ENCODE results near the gene TST. TPM values are rescaled to one million over a fixed set of nuclear protein-coding genes. Genes with fewer than 3 reads are reported as not detected.

TST gene
- polyA plus RNA-seq, 1 donor from 2014 or later, result 5.4 TPM

GRCh38 chr22:36988075-36988832, 31.0 kb downstream of the TST start:
- H3K27me3 ChIP-seq (ENCODE audit: insufficient read depth, low read depth, low read length), result no peaks in the 10 kb centered on the region
- H2AFZ ChIP-seq (ENCODE audit: low read depth, low read length), result no peak overlapping the region
- no peaks in the 10 kb centered on the region for H4K20me1 ChIP-seq (ENCODE audit: insufficient read depth)
- H3K9ac ChIP-seq (ENCODE audit: low read length), result no peak overlapping the region
- H3K4me3 ChIP-seq (ENCODE audit: low read length), result no peak overlapping the region
- H3F3A ChIP-seq (ENCODE audit: insufficient read depth, low read length, poor library complexity, severe bottlenecking), result no peaks in the 10 kb centered on the region
- H3K27ac ChIP-seq (ENCODE audit: low read length), result no peak overlapping the region
- H3K9me2 ChIP-seq (ENCODE audit: insufficient read depth, low read length), result no peaks in the 10 kb centered on the region
- H3K9me3 ChIP-seq (ENCODE audit: low read length), result no peaks in the 10 kb centered on the region
- TF ChIP-seq EP300 (conservative IDR thresholded peaks at IDR 0.05; ENCODE audit: poor library complexity, severe bottlenecking) (no peak), MXI1 (conservative IDR thresholded peaks at IDR 0.05; ENCODE audit: poor library complexity, severe bottlenecking) (no peak), SMC3 (conservative IDR thresholded peaks at IDR 0.05; ENCODE audit: poor library complexity) (no peak), TAF1 (IDR thresholded peaks at IDR 0.05; ENCODE audit: low read depth) (no peak), EZH2 (IDR thresholded peaks at IDR 0.05; ENCODE audit: borderline replicate concordance, insufficient read depth, low read length, poor library complexity, severe bottlenecking) (no peak), POLR2AphosphoS5 (IDR thresholded peaks at IDR 0.05) (no peak), RAD21 (conservative IDR thresholded peaks at IDR 0.05) (no peak)
- TF ChIP-seq, protein P1, sequence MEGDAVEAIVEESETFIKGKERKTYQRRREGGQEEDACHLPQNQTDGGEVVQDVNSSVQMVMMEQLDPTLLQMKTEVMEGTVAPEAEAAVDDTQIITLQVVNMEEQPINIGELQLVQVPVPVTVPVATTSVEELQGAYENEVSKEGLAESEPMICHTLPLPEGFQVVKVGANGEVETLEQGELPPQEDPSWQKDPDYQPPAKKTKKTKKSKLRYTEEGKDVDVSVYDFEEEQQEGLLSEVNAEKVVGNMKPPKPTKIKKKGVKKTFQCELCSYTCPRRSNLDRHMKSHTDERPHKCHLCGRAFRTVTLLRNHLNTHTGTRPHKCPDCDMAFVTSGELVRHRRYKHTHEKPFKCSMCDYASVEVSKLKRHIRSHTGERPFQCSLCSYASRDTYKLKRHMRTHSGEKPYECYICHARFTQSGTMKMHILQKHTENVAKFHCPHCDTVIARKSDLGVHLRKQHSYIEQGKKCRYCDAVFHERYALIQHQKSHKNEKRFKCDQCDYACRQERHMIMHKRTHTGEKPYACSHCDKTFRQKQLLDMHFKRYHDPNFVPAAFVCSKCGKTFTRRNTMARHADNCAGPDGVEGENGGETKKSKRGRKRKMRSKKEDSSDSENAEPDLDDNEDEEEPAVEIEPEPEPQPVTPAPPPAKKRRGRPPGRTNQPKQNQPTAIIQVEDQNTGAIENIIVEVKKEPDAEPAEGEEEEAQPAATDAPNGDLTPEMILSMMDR (IDR thresholded peaks at IDR 0.05; ENCODE audit: poor library complexity, severe bottlenecking), result no peak
- TF ChIP-seq, protein P2, sequence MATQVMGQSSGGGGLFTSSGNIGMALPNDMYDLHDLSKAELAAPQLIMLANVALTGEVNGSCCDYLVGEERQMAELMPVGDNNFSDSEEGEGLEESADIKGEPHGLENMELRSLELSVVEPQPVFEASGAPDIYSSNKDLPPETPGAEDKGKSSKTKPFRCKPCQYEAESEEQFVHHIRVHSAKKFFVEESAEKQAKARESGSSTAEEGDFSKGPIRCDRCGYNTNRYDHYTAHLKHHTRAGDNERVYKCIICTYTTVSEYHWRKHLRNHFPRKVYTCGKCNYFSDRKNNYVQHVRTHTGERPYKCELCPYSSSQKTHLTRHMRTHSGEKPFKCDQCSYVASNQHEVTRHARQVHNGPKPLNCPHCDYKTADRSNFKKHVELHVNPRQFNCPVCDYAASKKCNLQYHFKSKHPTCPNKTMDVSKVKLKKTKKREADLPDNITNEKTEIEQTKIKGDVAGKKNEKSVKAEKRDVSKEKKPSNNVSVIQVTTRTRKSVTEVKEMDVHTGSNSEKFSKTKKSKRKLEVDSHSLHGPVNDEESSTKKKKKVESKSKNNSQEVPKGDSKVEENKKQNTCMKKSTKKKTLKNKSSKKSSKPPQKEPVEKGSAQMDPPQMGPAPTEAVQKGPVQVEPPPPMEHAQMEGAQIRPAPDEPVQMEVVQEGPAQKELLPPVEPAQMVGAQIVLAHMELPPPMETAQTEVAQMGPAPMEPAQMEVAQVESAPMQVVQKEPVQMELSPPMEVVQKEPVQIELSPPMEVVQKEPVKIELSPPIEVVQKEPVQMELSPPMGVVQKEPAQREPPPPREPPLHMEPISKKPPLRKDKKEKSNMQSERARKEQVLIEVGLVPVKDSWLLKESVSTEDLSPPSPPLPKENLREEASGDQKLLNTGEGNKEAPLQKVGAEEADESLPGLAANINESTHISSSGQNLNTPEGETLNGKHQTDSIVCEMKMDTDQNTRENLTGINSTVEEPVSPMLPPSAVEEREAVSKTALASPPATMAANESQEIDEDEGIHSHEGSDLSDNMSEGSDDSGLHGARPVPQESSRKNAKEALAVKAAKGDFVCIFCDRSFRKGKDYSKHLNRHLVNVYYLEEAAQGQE (IDR thresholded peaks at IDR 0.05; ENCODE audit: borderline replicate concordance), result no peak
- no peaks in the 10 kb centered on the region for H3K36me3 ChIP-seq (ENCODE audit: insufficient read depth, low read length)
- H3K79me2 ChIP-seq (replicated peaks; ENCODE audit: insufficient read depth, low read length), result no peaks in the 10 kb centered on the region
- H3K4me2 ChIP-seq (ENCODE audit: low read length), result no peak overlapping the region

DNA sequence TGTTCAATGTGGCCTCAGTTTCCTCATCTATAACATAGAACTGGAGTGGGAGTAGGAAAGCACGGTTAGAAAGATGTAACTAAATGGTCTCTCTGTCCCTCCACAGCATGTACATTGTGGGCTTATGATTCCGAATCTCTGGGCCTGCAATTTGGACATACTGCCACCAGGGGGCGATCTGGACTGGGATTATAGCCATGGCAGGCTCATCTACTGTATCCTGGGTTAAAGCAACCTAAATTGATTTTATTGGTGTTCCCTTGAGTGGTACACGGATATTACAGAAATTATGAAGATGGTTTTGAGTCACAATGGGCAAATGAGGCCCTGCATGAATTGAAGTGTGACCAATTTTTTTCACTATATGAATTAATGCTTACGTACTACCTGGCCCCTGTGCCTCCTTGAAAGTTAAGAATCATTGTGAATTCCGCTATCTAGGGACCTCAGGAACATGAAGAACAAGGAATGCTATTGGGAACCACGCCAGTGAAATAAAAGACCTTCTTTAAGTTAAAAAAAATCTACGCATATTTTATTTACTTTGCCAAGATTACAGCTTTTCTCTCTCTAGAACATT, 32.9 kb downstream of the TST start:
- Histone ChIP-seq H3K4me3 (ENCODE audit: low read length) (no peak overlapping the region), H3F3A (ENCODE audit: insufficient read depth, low read length, poor library complexity, severe bottlenecking) (no peaks in the 10 kb centered on the region), H3K27ac (ENCODE audit: low read length) (no peak overlapping the region), H3K79me2 (replicated peaks; ENCODE audit: insufficient read depth, low read length) (no peaks in the 10 kb centered on the region), H3K4me2 (ENCODE audit: low read length) (no peak overlapping the region), H2AFZ (ENCODE audit: low read depth, low read length) (no peak overlapping the region), H4K20me1 (ENCODE audit: insufficient read depth) (no peaks in the 10 kb centered on the region), H3K9me3 (ENCODE audit: low read length) (no peaks in the 10 kb centered on the region), H3K36me3 (ENCODE audit: insufficient read depth, low read length) (no peaks in the 10 kb centered on the region), H3K9me2 (ENCODE audit: insufficient read depth, low read length) (no peaks in the 10 kb centered on the region), H3K9ac (ENCODE audit: low read length) (no peak overlapping the region), H3K27me3 (ENCODE audit: insufficient read depth, low read depth, low read length) (no peaks in the 10 kb centered on the region)
- TF ChIP-seq TAF1 (IDR thresholded peaks at IDR 0.05; ENCODE audit: low read depth), result no peak
- TF ChIP-seq, protein P1 (IDR thresholded peaks at IDR 0.05; ENCODE audit: poor library complexity, severe bottlenecking), result peak; percentile 37
